HCT116 (cell line): ENCODE results near the gene TMEM129. TPM values are rescaled to one million over a fixed set of nuclear protein-coding genes. Genes with fewer than 3 reads are reported as not detected.

Source experiments
- ATAC-seq: fragments of 200-7000 bp; cut with Tn5 transposase; 2 replicates; pipeline ENCODE4 v1.9.1; 2020; ENCODE audit warnings: mild to moderate bottlenecking, moderate library complexity
- BruUV-seq: library from RNA; stranded (reverse); fragments of 400-500 nt; replicated peaks from 2 replicates; lab custom pipeline; 2021; lab: Mats Ljungman, UMichigan
- CTCF ChIA-PET: fragments of 300-600 bp; sonication (Branson Sonifier 250); formaldehyde crosslinking; loops from one replicate; lab custom pipeline; 2021; ENCODE audit warnings: antibody characterized with exemption; lab: Charles Lee
- POLR2A ChIA-PET: fragments of 300-600, 350-600 bp; sonication (Branson Sonifier 250); formaldehyde crosslinking; loops from one replicate; lab custom pipeline; 2021; ENCODE audit warnings: antibody characterized with exemption; lab: Charles Lee
- RAD21 ChIA-PET, 2 experiments: fragments of 300-600 bp; sonication (Branson Sonifier 250); formaldehyde crosslinking; loops; one replicate each; lab custom pipeline; 2023; ENCODE audit warnings: low total read pairs in 2 of 2; ENCODE audit not compliant: uncharacterized antibody in 2 of 2, unreplicated experiment in 2 of 2, low non-redundant PET in 1 of 2; lab: Charles Lee
- DNase-seq: peaks from one replicate; pipeline ENCODE4 v3.0.0-alpha.2; 2010; ENCODE audit warnings: low read depth, low spot score
- H2AFZ ChIP-seq: fragments of 200-600 bp; shearing (Covaris generic), sonication (generic); 2 replicates; pipeline ENCODE4 v1.6.1; 2017; ENCODE audit warnings: low read depth, mixed run types, mixed read lengths, antibody characterized with exemption, low read length; ENCODE audit not compliant: poor library complexity, severe bottlenecking
- H3K27ac ChIP-seq: 2 replicates; pipeline ENCODE4 v1.5.1; 2012; ENCODE audit warnings: low read depth, low read length
- H3K27me3 ChIP-seq: fragments of 200-600 bp; sonication (generic); 2 replicates; pipeline ENCODE4 v1.6.1; 2016; ENCODE audit warnings: mixed run types, low read length, mixed read lengths; ENCODE audit not compliant: insufficient read depth
- H3K36me3 ChIP-seq, 2 experiments: fragments of 200-500 bp in 1 of 2; fragments of 200-600 bp in 1 of 2; sonication (Bioruptor generic) in 1 of 2; sonication (generic) in 1 of 2; 2 replicates each; pipeline versions ENCODE4 v1.5.1 to v1.6.1; 2014 to 2016; ENCODE audit warnings: low read length in 2 of 2, inconsistent platforms in 1 of 2, mixed read lengths in 1 of 2, mixed run types in 1 of 2; ENCODE audit not compliant: insufficient read depth in 2 of 2, control insufficient read depth in 1 of 2
- H3K4me1 ChIP-seq, 2 experiments: fragments of 200-600 bp in 1 of 2; sonication (generic) in 1 of 2; 2 replicates each; pipeline versions ENCODE4 v1.5.1 to v1.6.1; 2012 to 2017; ENCODE audit warnings: low read length in 2 of 2, inconsistent platforms in 1 of 2, mild to moderate bottlenecking in 1 of 2, mixed read lengths in 1 of 2, mixed run types in 1 of 2, moderate library complexity in 1 of 2; ENCODE audit not compliant: insufficient read depth in 2 of 2, control insufficient read depth in 1 of 2
- H3K4me2 ChIP-seq: fragments of 200-600 bp; sonication (generic); 2 replicates; pipeline ENCODE4 v1.6.1; 2017; ENCODE audit warnings: mixed run types, low read length, mixed read lengths
- H3K4me3 ChIP-seq, 2 experiments: fragments of 200-600 bp in 1 of 2; sonication (generic) in 1 of 2; replicated peaks in 1 of 2; 2 replicates each; pipeline ENCODE4 v1.5.1; 2011 to 2016; ENCODE audit warnings: low read length in 2 of 2, control low read depth in 1 of 2, low read depth in 1 of 2, mild to moderate bottlenecking in 1 of 2, mixed read lengths in 1 of 2, mixed run types in 1 of 2
- H3K79me2 ChIP-seq: fragments of 200-600 bp; sonication (generic); 2 replicates; pipeline ENCODE4 v1.6.1; 2017; ENCODE audit warnings: mild to moderate bottlenecking, mixed run types, low read length, moderate library complexity, mixed read lengths; ENCODE audit not compliant: insufficient read depth
- H3K9ac ChIP-seq: fragments of 200-600 bp; sonication (generic); 2 replicates; pipeline ENCODE4 v1.6.1; 2016; ENCODE audit warnings: low read length, mixed read lengths
- H3K9me2 ChIP-seq: fragments of 200-600 bp; sonication (generic), shearing (Covaris generic); 2 replicates; pipeline ENCODE4 v1.6.1; 2017; ENCODE audit warnings: mixed run types, mild to moderate bottlenecking, moderate library complexity; ENCODE audit not compliant: insufficient read depth
- H3K9me3 ChIP-seq, 2 experiments: fragments of 200-500 bp in 1 of 2; fragments of 200-600 bp in 1 of 2; sonication (Bioruptor generic) in 1 of 2; sonication (generic) in 1 of 2; 2 replicates each; pipeline ENCODE4 v1.6.1; 2014 to 2017; ENCODE audit warnings: low read length in 2 of 2, mixed read lengths in 2 of 2, inconsistent platforms in 1 of 2, low read depth in 1 of 2, mild to moderate bottlenecking in 1 of 2, mixed run types in 1 of 2, moderate library complexity in 1 of 2; ENCODE audit not compliant: control insufficient read depth in 1 of 2, insufficient read depth in 1 of 2
- H4K20me1 ChIP-seq: fragments of 200-600 bp; sonication (generic), shearing (Covaris generic); 2 replicates; pipeline ENCODE4 v1.6.1; 2017; ENCODE audit warnings: mixed run types, mild to moderate bottlenecking, moderate library complexity; ENCODE audit not compliant: insufficient read depth
- ATF3 ChIP-seq: IDR thresholded peaks from 2 replicates; pipeline ENCODE4 v1.6.1; 2012
- CBX3 ChIP-seq: IDR thresholded peaks from 2 replicates; pipeline ENCODE4 v1.6.1; 2012; ENCODE audit warnings: low read depth
- CEBPB ChIP-seq: IDR thresholded peaks from 2 replicates; pipeline ENCODE4 v1.6.1; 2012; ENCODE audit warnings: low read depth
- EGR1 ChIP-seq: IDR thresholded peaks from 2 replicates; pipeline ENCODE4 v1.6.1; 2012; ENCODE audit warnings: low read depth
- ELF1 ChIP-seq: IDR thresholded peaks from 2 replicates; pipeline ENCODE4 v1.6.1; 2012; ENCODE audit warnings: low read depth, borderline replicate concordance
- EZH2 ChIP-seq: fragments of 200-600 bp; sonication (generic); IDR thresholded peaks from 2 replicates; pipeline ENCODE4 v1.6.1; 2017; ENCODE audit warnings: antibody characterized with exemption, mixed run types
- EZH2phosphoT487 ChIP-seq: fragments of 200-600 bp; IDR thresholded peaks from 2 replicates; pipeline ENCODE4 v1.6.1; 2018; ENCODE audit warnings: antibody characterized with exemption, borderline replicate concordance
- FOSL1 ChIP-seq: IDR thresholded peaks from 2 replicates; pipeline ENCODE4 v1.6.1; 2012; ENCODE audit warnings: low read depth
- JUND ChIP-seq: IDR thresholded peaks from 2 replicates; pipeline ENCODE4 v1.6.1; 2012
- POLR2A ChIP-seq: IDR thresholded peaks from 2 replicates; pipeline ENCODE4 v1.7.0; 2011; ENCODE audit warnings: borderline replicate concordance; ENCODE audit not compliant: insufficient read depth, insufficient read length; ENCODE audit errors: extremely low read depth
- POLR2AphosphoS5 ChIP-seq: IDR thresholded peaks from 2 replicates; pipeline ENCODE4 v1.6.1; 2011; ENCODE audit warnings: mild to moderate bottlenecking, low read depth, low read length, moderate library complexity
- RAD21 ChIP-seq: IDR thresholded peaks from 2 replicates; pipeline ENCODE4 v1.6.1; 2012; ENCODE audit warnings: low read depth, mild to moderate bottlenecking
- REST ChIP-seq: IDR thresholded peaks from 2 replicates; pipeline ENCODE4 v1.6.1; 2012; ENCODE audit warnings: low read depth
- SP1 ChIP-seq: IDR thresholded peaks from 2 replicates; pipeline ENCODE4 v1.6.1; 2012; ENCODE audit warnings: low read depth
- YY1 ChIP-seq: IDR thresholded peaks from 2 replicates; pipeline ENCODE4 v1.6.1; 2011; ENCODE audit warnings: low read length, low read depth, moderate library complexity, mild to moderate bottlenecking; ENCODE audit not compliant: insufficient replicate concordance; ENCODE audit errors: extremely low read depth
- ZNF274 ChIP-seq: fragments of 200-500 bp; sonication (Bioruptor generic); IDR thresholded peaks from 2 replicates; pipeline ENCODE4 v1.6.1; 2014; ENCODE audit warnings: mild to moderate bottlenecking, low read depth, low read length, inconsistent platforms
- intact Hi-C: fragments of 100-400 bp; cut with micrococcal nuclease; formaldehyde crosslinking; loops from 2 replicates; pipeline ENCODE4 v1.10.0; 2022
- total RNA-seq: library from RNA; stranded (reverse); gene quantifications from one replicate; pipeline ENCODE4 v1.2.1, GENCODE V29; 2021; ENCODE audit not compliant: unreplicated experiment

Gene TMEM129
- total RNA-seq, 1 experiment from 2014 or later, result 29.4 TPM

GRCh38 chr4:1745697-1746096 is 24.6 kb upstream of the TMEM129 start:
- Histone ChIP-seq H3K36me3 (peaks cover under 1 to 19% of the 10 kb centered on the region in 2 experiments; a peak in 3 of 4 replicates), H2AFZ (no peak overlapping the region), H3K9ac (no peak overlapping the region), H3K9me2 (no peaks in the 10 kb centered on the region), H3K4me2 (no peak overlapping the region), H3K27me3 (no peaks in the 10 kb centered on the region), H3K27ac (peak overlapping the region; percentile 11; the same call in 1 of the 2 replicates), H3K79me2 (no peaks in the 10 kb centered on the region)
- RAD21 ChIA-PET, result interaction anchor here in 1 of 2 experiments (0.6 to 0.7 kb wide), 2 partner anchors 22 to 63 kb away, joined by 4 to 5 read pairs; no protein-coding TSS in a partner anchor
- POLR2A ChIA-PET, result no interaction called here
- BruUV-seq, result no TSS peak
- DNase-seq, result no peak
- TF ChIP-seq ELF1, result no peak
- TF ChIP-seq JUND, result no peak
- TF ChIP-seq CEBPB, result no peak
- TF ChIP-seq REST, result no peak
- TF ChIP-seq SP1, result no peak
- no peak for TF ChIP-seq RAD21
- TF ChIP-seq ATF3, result no peak
- TF ChIP-seq POLR2A, result no peak
- no peak for TF ChIP-seq CBX3
- no peak for TF ChIP-seq YY1
- no peak for TF ChIP-seq FOSL1
- TF ChIP-seq EZH2phosphoT487, result no peak
- no peak for TF ChIP-seq ZNF274
- TF ChIP-seq POLR2AphosphoS5, result no peak
- no peak for TF ChIP-seq EGR1
- no peak for TF ChIP-seq EZH2
- TF ChIP-seq, all 23 proteins: peak for 0
- Histone ChIP-seq H4K20me1 (no peaks in the 10 kb centered on the region), H3K4me1 (peaks cover 0 to 17% of the 10 kb centered on the region in 2 experiments; a peak in 1 of 4 replicates), H3K9me3 (no peaks in the 10 kb centered on the region), H3K4me3 (no peak overlapping the region)
- CTCF ChIA-PET, result interaction anchor here (1.0 to 2.5 kb wide), 3 partner anchors 19 to 64 kb away, joined by 3 to 13 read pairs (median 4); no protein-coding TSS in a partner anchor
- intact Hi-C loops, result loop anchor here (1.0 to 2.0 kb wide), 3 partner anchors 154 to 441 kb away; no protein-coding TSS in a partner anchor
- ATAC-seq, result no peak
